Transverse colon (tissue), 4 donors: ENCODE results near the gene HAPLN3.

Experiments used
- CTCF ChIP-seq, 5 experiments: fragments of 200-600 bp in 3 of 5; fragments of 450-650 bp in 2 of 5; sonication (generic) in 3 of 5; IDR thresholded peaks; 1 replicate in 2 of 5; 2 replicates in 3 of 5; pipeline ENCODE4 v1.5.1; 2016 to 2017; ENCODE audit warnings: antibody characterized with exemption in 5 of 5, inconsistent platforms in 3 of 5, mild to moderate bottlenecking in 2 of 5, moderate library complexity in 1 of 5
- POLR2AphosphoS5 ChIP-seq, 3 donors: sonication (generic); formaldehyde crosslinking; IDR thresholded peaks; one replicate each; pipeline ENCODE4 v1.6.1; 2016; ENCODE audit warnings: antibody characterized with exemption in 3 of 3

- TF ChIP-seq CTCF (IDR thresholded peaks at IDR 0.05) (no peak), POLR2AphosphoS5 (IDR thresholded peaks at IDR 0.05) (no peak)
Observed at GRCh38 chr15:88901508-88902220, 6.3 kb upstream of the HAPLN3 start.
